ENCODE measurements around the gene FANCE. TPM values are rescaled to one million over a fixed set of nuclear protein-coding genes. Genes with fewer than 3 reads are reported as not detected.

The FANCE gene
- total RNA-seq, 1 experiment from 2014 or later = 6.9 TPM

GRCh38 chr6:35492974-35493284 lies 40.8 kb downstream of the FANCE start:
- Histone ChIP-seq H3K9me3 (ENCODE audit: insufficient read depth, low read depth) (no peaks in the 10 kb centered on the region), H3K36me3 (ENCODE audit: low read depth) (no peaks in the 10 kb centered on the region), H3F3A (ENCODE audit: insufficient read depth, low read depth) (peaks cover 15% of the 10 kb centered on the region; the same call in 1 of the 2 replicates), H3K4me2 (no peak overlapping the region), H3K27me3 (ENCODE audit: insufficient read depth, low read depth) (no peaks in the 10 kb centered on the region), H4K20me1 (ENCODE audit: insufficient read depth) (peaks cover 18% of the 10 kb centered on the region; the same call in 1 of the 2 replicates), H2AFZ (no peak overlapping the region), H3K27ac (no peak overlapping the region), H3K9me2 (ENCODE audit: insufficient read depth) (no peaks in the 10 kb centered on the region), H3K79me2 (ENCODE audit: low read depth) (peaks cover 78% of the 10 kb centered on the region), H3K4me3 (no peak overlapping the region), H3K4me1 (replicated peaks; ENCODE audit: insufficient read depth) (peaks cover 48% of the 10 kb centered on the region)
- intact Hi-C loops (cut with micrococcal nuclease; ENCODE audit: unreplicated experiment) = no loop called here
- no peak for DNase-seq
- no TSS peak for BruUV-seq (replicated peaks)
- ChIA-PET POLR2A (ENCODE audit: unreplicated experiment) (no interaction called here), CTCF (no interaction called here)
- no peak for TF ChIP-seq EZH2 (IDR thresholded peaks at IDR 0.05; ENCODE audit: low read depth)
- TF ChIP-seq, protein P1, sequence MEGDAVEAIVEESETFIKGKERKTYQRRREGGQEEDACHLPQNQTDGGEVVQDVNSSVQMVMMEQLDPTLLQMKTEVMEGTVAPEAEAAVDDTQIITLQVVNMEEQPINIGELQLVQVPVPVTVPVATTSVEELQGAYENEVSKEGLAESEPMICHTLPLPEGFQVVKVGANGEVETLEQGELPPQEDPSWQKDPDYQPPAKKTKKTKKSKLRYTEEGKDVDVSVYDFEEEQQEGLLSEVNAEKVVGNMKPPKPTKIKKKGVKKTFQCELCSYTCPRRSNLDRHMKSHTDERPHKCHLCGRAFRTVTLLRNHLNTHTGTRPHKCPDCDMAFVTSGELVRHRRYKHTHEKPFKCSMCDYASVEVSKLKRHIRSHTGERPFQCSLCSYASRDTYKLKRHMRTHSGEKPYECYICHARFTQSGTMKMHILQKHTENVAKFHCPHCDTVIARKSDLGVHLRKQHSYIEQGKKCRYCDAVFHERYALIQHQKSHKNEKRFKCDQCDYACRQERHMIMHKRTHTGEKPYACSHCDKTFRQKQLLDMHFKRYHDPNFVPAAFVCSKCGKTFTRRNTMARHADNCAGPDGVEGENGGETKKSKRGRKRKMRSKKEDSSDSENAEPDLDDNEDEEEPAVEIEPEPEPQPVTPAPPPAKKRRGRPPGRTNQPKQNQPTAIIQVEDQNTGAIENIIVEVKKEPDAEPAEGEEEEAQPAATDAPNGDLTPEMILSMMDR (conservative IDR thresholded peaks at IDR 0.05) = no peak

GRCh38 chr6:35493307-35493983 lies 41.3 kb downstream of the FANCE start:
- no peaks in the 10 kb centered on the region for H3K27me3 ChIP-seq (ENCODE audit: insufficient read depth, low read depth)
- H3F3A ChIP-seq (ENCODE audit: insufficient read depth, low read depth) = peaks cover 10% of the 10 kb centered on the region; the same call in 1 of the 2 replicates
- H3K27ac ChIP-seq = no peak overlapping the region
- no peak overlapping the region for H2AFZ ChIP-seq
- peaks cover 18% of the 10 kb centered on the region; the same call in 1 of the 2 replicates for H4K20me1 ChIP-seq (ENCODE audit: insufficient read depth)
- no peak overlapping the region for H3K4me2 ChIP-seq
- H3K9me2 ChIP-seq (ENCODE audit: insufficient read depth) = no peaks in the 10 kb centered on the region
- TF ChIP-seq, protein P1 (conservative IDR thresholded peaks at IDR 0.05) = no peak
- TF ChIP-seq EZH2 (IDR thresholded peaks at IDR 0.05; ENCODE audit: low read depth) = no peak
- ChIA-PET POLR2A (ENCODE audit: unreplicated experiment) (no interaction called here), CTCF (interaction anchor here (0.6 kb wide), 1 partner anchor 28 kb away, joined by 3 read pairs; no protein-coding TSS in a partner anchor)
- H3K9me3 ChIP-seq (ENCODE audit: insufficient read depth, low read depth) = no peaks in the 10 kb centered on the region
- no peak overlapping the region for H3K4me3 ChIP-seq
- no peaks in the 10 kb centered on the region for H3K36me3 ChIP-seq (ENCODE audit: low read depth)
- peaks cover 83% of the 10 kb centered on the region for H3K79me2 ChIP-seq (ENCODE audit: low read depth)
- H3K4me1 ChIP-seq (replicated peaks; ENCODE audit: insufficient read depth) = peaks cover 48% of the 10 kb centered on the region
- BruUV-seq (replicated peaks) = no TSS peak
- intact Hi-C loops (cut with micrococcal nuclease; ENCODE audit: unreplicated experiment) = no loop called here
- DNase-seq = no peak

DNA sequence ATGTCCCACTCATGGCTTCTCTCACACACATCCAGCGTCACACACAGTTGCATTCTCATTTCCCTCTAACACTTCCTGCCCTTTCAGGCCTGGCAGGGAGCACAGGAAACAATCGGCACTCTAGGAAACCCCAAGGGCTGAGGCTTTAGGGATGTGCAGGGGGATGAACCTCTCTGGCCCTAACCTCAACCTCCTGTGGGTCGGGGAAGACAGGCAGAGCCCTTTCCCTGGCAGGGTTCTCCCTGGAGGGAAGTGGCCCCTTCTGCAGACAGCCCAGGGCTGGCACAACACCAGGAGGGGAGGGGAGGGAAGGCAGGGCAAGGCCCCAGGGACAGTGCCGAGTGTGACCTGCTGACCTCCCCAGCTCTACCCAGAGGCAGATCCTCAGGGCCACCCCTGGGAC lies 42.0 kb downstream of the FANCE start:
- peak overlapping the region; percentile 19; the same call in 1 of the 2 replicates for H3K4me2 ChIP-seq
- intact Hi-C loops (cut with micrococcal nuclease; ENCODE audit: unreplicated experiment) = no loop called here
- no peaks in the 10 kb centered on the region for H3K36me3 ChIP-seq (ENCODE audit: low read depth)
- peaks cover 3% of the 10 kb centered on the region; the same call in 1 of the 2 replicates for H3F3A ChIP-seq (ENCODE audit: insufficient read depth, low read depth)
- no peak for DNase-seq
- BruUV-seq (replicated peaks) = no TSS peak
- TF ChIP-seq, protein P1 (conservative IDR thresholded peaks at IDR 0.05) = no peak
- TF ChIP-seq EZH2 (IDR thresholded peaks at IDR 0.05; ENCODE audit: low read depth) = no peak
- no peak overlapping the region for H3K4me3 ChIP-seq
- H3K9me2 ChIP-seq (ENCODE audit: insufficient read depth) = no peaks in the 10 kb centered on the region
- POLR2A ChIA-PET (ENCODE audit: unreplicated experiment) = no interaction called here
- H2AFZ ChIP-seq = no peak overlapping the region
- no peaks in the 10 kb centered on the region for H3K9me3 ChIP-seq (ENCODE audit: insufficient read depth, low read depth)
- peaks cover 47% of the 10 kb centered on the region for H3K4me1 ChIP-seq (replicated peaks; ENCODE audit: insufficient read depth)
- H3K27ac ChIP-seq = no peak overlapping the region
- H3K27me3 ChIP-seq (ENCODE audit: insufficient read depth, low read depth) = no peaks in the 10 kb centered on the region
- CTCF ChIA-PET = no interaction called here
- H3K79me2 ChIP-seq (ENCODE audit: low read depth) = peaks cover 85% of the 10 kb centered on the region
- H4K20me1 ChIP-seq (ENCODE audit: insufficient read depth) = peaks cover 18% of the 10 kb centered on the region; the same call in 1 of the 2 replicates
